GM12873 (cell line): ENCODE data around the gene INPP5B.

Experiments used
- TF ChIP-seq, protein P1 (sequence below): IDR thresholded peaks from 2 replicates; pipeline ENCODE4 v1.5.1; 2012; ENCODE audit warnings: low read depth, mild to moderate bottlenecking, moderate library complexity, low read length, control low read depth; ENCODE audit not compliant: insufficient read depth; ENCODE audit errors: missing control alignments

Gene INPP5B

DNA sequence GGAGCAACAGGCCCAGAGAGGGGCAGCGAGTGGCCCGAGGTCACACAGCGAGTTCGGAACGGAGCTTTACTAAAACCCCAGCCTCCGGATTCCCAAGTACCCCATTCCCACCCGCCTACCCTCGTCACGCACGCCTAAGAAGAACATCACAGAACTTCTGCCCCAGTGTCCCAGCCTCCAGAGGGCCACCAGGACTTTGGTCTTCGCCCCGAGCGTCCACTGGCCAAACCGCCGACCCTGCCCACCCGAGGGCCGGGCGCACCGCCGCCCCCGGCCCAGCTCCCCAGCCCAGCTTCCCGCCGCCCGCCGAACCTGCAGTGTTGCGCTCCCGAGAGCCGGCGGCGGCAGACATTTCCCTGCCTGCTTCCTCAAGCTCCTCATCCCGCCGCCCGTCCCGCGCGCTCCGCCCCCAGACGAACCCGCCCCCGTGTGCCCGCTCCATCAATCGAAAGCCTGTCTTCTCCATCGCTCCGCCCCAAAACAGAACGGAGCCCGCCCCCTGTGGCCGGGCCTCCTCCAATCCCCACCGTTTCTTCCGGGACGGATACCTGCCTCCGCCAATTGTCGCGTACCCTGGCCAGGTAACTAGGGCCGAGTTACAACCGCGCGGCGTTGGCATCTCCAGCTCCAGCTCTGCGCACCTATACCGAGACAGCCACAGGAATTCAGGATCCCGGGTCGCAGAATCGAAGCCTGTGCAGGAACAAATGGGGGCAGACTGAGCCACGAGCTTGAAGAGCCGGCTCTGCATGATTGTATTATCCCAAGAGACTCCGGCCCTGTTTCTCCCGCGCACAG lies 15.3 kb downstream of the INPP5B start:
- TF ChIP-seq, protein P1, sequence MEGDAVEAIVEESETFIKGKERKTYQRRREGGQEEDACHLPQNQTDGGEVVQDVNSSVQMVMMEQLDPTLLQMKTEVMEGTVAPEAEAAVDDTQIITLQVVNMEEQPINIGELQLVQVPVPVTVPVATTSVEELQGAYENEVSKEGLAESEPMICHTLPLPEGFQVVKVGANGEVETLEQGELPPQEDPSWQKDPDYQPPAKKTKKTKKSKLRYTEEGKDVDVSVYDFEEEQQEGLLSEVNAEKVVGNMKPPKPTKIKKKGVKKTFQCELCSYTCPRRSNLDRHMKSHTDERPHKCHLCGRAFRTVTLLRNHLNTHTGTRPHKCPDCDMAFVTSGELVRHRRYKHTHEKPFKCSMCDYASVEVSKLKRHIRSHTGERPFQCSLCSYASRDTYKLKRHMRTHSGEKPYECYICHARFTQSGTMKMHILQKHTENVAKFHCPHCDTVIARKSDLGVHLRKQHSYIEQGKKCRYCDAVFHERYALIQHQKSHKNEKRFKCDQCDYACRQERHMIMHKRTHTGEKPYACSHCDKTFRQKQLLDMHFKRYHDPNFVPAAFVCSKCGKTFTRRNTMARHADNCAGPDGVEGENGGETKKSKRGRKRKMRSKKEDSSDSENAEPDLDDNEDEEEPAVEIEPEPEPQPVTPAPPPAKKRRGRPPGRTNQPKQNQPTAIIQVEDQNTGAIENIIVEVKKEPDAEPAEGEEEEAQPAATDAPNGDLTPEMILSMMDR, result no peak

DNA sequence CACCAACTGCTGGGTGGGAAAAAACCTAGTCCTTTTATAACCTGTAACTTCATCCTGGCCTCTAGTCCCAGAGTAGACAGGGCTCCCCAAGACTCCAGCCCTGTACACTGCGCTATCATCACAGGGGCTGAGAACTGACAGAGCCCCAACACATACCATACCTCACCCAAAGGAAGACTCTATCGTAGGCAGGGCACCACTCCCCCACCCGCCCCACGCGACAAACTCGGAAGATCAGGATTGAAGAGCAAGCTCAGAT lies 15.8 kb downstream of the INPP5B start:
- TF ChIP-seq, protein P1, result no peak

DNA sequence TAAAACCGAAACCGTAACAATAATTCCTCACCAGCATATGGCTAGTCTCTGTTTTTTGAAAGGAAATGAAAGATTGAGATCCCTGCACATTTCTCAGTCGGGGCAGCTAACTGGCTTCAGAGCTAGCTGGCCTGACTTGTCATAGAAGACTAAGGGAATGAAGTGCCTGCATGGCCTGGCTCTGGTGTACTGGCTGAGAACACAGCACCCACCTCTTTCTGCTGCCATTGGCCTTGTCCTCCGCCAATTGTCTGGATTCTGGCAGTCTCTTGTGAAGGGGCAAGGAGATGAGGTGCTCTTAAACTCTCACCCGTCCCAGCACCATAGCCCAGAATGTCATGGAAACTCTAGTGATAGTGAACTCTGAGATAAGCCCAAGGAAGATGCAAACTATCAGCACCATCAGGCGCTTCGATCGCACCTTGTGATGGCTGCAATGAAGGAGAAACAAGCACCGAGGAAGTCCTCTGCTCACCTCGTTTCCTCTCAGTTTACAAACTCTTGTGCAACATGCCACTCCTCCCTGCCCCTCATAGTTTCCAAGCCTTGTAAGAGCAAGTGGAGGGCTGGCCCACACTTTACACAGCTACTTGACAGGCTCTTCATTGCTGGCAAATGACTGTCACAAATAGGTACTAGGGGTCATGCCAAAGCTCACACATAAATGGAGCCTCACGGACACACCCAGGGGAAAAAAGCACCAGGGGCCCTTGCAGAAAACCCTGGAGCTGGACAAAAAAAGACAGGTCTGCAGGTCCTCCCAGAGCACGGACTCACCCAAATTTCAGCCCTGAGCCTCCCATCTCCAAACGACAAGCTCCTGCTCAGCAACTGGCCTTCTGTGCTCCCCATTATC lies 16.4 kb downstream of the INPP5B start:
- TF ChIP-seq, protein P1, result no peak

DNA sequence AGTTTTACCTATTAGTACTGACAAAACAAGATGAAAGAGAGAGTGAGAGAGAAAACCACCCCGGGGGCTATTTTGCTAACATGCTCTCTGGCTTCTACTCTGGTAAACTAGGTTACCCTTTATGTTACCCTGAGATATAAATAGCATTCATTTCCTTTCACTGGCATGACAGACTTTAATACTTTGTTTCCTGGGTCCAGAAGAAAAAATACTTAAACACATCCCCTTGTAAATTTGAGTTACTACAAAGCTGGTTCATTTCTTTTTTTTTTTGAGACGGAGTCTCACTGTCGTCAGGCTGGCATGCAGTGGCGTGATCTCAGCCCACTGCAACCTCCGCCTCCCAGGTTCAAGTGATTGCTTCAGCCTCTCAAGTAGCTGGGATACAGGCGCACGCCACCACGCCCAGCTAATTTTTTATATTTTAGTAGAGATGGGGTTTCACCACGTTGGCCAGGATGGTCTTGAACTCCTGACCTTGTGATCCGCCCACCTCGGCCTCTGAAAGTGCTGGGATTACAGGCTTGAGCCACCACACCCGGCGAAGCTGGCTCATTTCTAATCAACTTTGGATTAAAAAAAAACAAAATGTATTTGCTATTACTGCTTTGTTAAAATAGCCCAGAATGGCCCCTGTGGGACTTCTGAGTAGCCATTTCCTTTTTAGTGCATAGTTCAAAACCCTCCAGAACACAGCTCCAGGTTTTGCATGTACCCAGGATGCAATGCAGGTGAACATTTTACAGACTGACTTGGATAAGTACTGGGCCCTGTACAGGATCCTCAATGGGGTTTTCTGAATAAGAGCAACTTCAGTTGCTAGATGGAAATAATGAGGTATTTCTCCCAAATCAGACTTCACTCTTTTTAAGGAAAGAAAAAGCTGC lies 20.6 kb downstream of the INPP5B start:
- TF ChIP-seq, protein P1, result no peak

DNA sequence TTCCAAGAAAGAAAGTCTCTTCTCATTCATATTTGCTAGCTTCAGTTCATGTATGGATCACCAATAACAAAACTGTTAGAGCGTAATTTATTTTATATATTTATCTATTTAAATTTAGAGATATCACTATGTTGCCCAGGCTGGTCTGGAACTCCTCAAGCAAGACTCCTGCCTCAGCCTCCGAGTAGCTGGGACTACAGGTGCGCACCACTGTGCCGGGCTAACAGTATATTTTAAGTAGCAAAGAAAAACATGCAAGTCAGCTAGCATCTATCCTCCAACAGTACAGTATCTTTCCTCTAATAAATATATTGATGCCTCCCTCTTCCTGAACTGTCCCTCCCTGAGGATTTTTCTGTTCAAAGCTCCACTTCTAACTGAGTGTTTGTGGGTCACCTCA lies 21.5 kb downstream of the INPP5B start:
- TF ChIP-seq, protein P1, result no peak

DNA sequence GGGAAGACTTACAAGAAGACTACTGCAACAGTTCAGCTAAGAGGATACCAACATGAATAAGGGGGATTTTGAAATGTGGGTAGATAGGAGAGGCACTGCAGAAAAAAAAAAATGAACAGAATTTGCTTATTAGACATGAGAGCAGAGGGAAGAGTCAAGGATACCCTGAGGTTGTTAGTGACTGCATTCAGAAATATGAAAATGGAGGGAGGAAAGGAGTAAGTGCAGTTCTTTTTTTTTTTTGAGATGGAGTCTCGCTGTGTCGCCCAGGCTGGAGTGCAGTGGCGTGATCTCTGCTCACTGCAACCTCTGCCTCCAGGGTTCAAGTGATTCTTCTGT lies 23.3 kb downstream of the INPP5B start:
- TF ChIP-seq, protein P1, result no peak
